Mesenteric fat pad (tissue), 1 donor: Measurements from ENCODE around the gene NFIL3. TPM values are rescaled to one million over a fixed set of nuclear protein-coding genes. Genes with fewer than 3 reads are reported as not detected.
A peak's percentile ranks its signal among the peaks of the same experiment; 100 is the strongest.

Source experiments
- DNase-seq: peaks from one replicate; pipeline ENCODE4 v3.0.0-alpha.2; 2020; ENCODE audit warnings: low spot score
- total RNA-seq: library from RNA; stranded (reverse); fragmentation: NEBNext Ultra II Directional; extraction: Animal tissue kit (Norgen Biotek cat#: 25700); gene quantifications from one replicate; pipeline ENCODE4 v1.2.1, GENCODE V29; 2021
- donor health status: DM: yes; HTN: yes; CAD: no.

NFIL3 gene
- total RNA-seq, 1 donor from 2014 or later = 179 TPM

DNA sequence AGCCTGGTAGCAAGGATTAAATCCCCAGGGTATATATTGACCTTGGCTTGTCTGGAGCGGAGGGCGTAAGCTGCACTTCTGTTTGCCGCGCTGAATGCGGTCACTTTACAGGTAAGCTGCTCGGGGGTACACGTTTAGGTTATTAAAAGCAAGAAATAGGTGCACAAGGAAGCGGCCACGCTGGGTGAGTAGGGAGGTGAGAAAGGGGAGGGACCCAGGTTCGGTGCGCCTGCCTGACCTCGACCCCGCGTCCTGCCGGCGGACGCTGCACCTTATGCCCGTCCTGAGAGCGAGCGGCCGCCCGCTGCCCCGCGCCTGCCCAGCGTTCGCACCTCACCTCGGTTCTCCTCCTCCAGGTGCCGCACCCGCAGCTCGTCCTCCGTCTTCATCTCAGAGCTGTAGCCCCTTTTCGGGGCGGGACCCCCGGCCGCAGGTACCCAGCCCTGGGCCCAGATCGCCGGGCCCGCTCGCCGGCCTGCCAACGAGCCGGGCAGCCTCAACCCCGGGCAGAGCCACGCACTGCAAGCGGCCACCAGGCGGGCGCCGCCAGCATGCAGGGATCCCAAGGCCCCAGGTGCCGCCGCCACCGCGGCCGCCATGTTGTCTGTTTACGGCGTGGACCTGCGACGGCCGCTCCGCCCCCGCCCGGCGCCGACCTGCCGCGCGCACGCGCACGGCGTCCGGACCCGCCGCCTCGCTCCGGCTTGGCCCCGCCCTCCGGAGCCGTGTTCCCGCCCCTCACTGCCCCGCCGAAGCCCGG is 62.2 kb downstream of the NFIL3 start, which contains the start of gene AUH:
TSS of gene AUH (minus strand) at position 628 of the 760 bp plus-strand sequence. CDS start at position 599, 29 bp downstream.
- DNase-seq = peak; percentile 96

DNA sequence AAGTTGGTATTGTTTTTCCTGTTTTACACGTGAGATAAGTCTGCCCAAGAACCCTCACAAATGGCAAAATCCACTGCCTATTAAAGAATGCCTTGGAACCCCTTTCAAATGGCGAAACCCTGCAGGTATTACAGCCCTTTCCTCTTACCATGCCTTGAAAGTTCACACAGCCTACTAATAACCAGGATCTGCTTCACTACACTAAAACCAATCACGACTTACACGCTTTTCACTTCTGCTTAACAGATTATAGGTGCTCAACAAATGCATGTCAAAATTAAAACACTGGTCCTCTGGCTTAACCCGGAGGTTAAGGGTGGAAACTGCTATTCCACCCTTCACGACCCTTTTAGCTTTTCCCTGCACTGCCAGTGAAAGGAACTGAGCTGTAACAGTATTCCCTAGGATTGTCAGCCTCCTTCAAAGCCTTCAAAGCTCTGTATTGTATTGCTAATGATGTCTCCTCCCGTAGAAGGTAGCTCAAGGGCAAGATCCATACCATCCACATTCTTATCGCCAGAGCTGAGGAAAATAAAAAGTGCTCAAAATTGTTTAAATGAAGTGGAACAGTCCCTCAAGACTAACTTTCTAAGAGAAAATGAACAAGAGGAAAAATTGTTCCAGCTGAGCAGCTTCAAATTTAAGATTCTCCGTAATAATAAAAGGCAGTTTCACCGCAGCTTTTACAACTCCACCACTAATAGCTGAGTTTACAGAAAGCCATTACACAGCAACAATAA is 62.9 kb downstream of the NFIL3 start:
- DNase-seq = no peak

DNA sequence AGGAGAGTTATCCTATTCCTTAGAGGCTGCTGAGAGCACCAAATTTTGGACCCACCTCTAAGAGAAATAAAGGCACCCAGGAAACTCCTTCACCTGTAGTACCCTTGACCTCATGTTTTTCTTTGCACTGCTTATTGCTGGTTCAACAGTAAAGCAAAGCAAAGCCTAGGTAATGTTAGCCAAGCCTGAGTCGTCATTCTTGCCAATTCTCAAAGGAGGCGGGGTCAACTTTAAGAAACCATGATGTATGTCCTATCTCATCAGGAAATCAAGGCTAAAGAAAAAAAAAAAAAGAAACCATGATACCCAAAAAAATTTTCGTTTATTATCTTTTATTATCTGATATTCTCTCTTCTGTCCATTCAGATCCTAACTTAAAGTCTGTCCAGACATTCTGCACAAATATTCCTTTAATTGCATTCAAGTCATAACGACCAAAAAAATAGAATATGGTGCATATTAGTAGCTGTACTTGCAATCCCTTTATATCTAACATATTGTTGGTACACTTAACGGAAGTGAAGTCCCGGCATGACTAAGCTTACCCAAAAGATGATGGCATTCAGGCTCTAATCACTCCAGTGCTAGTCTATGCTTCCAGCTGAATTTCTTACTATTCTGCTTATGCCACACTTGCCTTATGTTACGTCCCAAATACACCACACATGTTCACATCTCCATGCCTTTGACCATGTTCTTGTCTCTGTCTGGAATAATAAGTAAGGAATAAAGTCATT is 63.7 kb downstream of the NFIL3 start:
- no peak for DNase-seq

DNA sequence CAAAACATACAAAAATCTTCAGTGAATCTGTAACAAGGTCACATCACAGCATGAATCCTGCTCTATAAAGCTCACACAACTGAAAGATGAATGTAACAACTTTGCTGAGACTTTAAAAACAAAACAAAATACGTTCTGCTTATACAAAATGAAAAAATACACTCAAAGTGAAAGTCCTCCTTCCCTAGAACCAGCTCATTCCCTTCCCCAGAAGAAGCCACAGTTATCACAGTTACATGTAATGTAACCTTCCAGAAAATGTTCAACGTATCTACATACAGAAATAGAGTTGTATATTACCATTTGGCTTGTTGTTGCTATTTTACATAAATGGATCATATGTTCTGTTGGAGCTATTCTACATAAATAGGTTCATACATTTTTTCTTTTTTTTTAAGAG is 64.5 kb downstream of the NFIL3 start:
- DNase-seq = no peak

Other genes starting within 250 kb of the NFIL3 start
- 21.9 TPM for gene AUH, start 61.9 kb downstream of the NFIL3 start, total RNA-seq